Urinary bladder (tissue), 4 donors: ENCODE measurements around the gene MYRF. TPM values are rescaled to one million over a fixed set of nuclear protein-coding genes. Genes with fewer than 3 reads are reported as not detected.

ENCODE experiments used
- DNase-seq: peaks from one replicate; pipeline ENCODE4 v3.0.0-alpha.2; 2015; ENCODE audit errors: extremely low spot score
- H3K27ac ChIP-seq: one replicate; pipeline ENCODE4 v1.5.1; 2013; ENCODE audit warnings: low read depth, mild to moderate bottlenecking, moderate library complexity
- H3K36me3 ChIP-seq: one replicate; pipeline ENCODE4 v1.6.1; 2013; ENCODE audit warnings: mild to moderate bottlenecking, moderate library complexity; ENCODE audit not compliant: insufficient read depth
- H3K4me1 ChIP-seq: one replicate; pipeline ENCODE4 v1.6.1; 2013; ENCODE audit warnings: mild to moderate bottlenecking, moderate library complexity; ENCODE audit not compliant: insufficient read depth
- H3K4me3 ChIP-seq: one replicate; pipeline ENCODE4 v1.5.1; 2013; ENCODE audit warnings: low read depth, low read length
- WGBS: extraction: QIAGEN DNeasy Blood & Tissue Kit; methylation state at CpG from one replicate; pipeline ENCODE4 v1.1.7; 2013; 5-methylcytosine and 5-hydroxymethylcytosine counted together
- polyA plus RNA-seq: library from polyadenylated mRNA; stranded (reverse); fragments of 200-250 nt; gene quantifications from one replicate; pipeline ENCODE4 v1.2.3, GENCODE V29; 2013
- total RNA-seq: library from RNA; depleted of rRNA; stranded (reverse); fragments of >200 nt; gene quantifications from one replicate; pipeline ENCODE4 v1.2.3, GENCODE V29; 2014
- donor health status: healthy with polysubstance abuse.
- donor health status: healthy.

MYRF gene
- total and polyA plus RNA-seq, 2 donors = 0.79 to 4.7 TPM

GRCh38 chr11:61762798-61763197 is 10.4 kb downstream of the MYRF start:
- no peaks in the 10 kb centered on the region for H3K4me1 ChIP-seq
- no peak for DNase-seq
- 18% methylated on average over 15 of the region's 15 CpGs for WGBS
- H3K4me3 ChIP-seq = no peak overlapping the region
- no peak overlapping the region for H3K27ac ChIP-seq
- no peaks in the 10 kb centered on the region for H3K36me3 ChIP-seq

GRCh38 chr11:61763930-61764605 is 11.6 kb downstream of the MYRF start:
- no peaks in the 10 kb centered on the region for H3K36me3 ChIP-seq
- no peak overlapping the region for H3K27ac ChIP-seq

GRCh38 chr11:61764606-61765260 is 12.3 kb downstream of the MYRF start:
- H3K4me3 ChIP-seq = no peak overlapping the region
- DNase-seq = no peak
- H3K4me1 ChIP-seq = no peaks in the 10 kb centered on the region
- 45% methylated on average over 22 of the region's 22 CpGs for WGBS
- no peak overlapping the region for H3K27ac ChIP-seq
- H3K36me3 ChIP-seq = no peaks in the 10 kb centered on the region

More at GRCh38 chr11:61763930-61764605, 11.6 kb downstream of the MYRF start:
- Histone ChIP-seq H3K4me1 (no peaks in the 10 kb centered on the region), H3K4me3 (no peak overlapping the region)
- DNase-seq = no peak
- WGBS = 68% methylated on average over 23 of the region's 23 CpGs

GRCh38 chr11:61765550-61766253 is 13.3 kb downstream of the MYRF start:
- no peaks in the 10 kb centered on the region for H3K4me1 ChIP-seq
- no peak overlapping the region for H3K27ac ChIP-seq
- DNase-seq = no peak
- 82% methylated on average over 26 of the region's 26 CpGs for WGBS
- no peak overlapping the region for H3K4me3 ChIP-seq
- H3K36me3 ChIP-seq = no peaks in the 10 kb centered on the region

- Histone ChIP-seq H3K27ac (no peak overlapping the region), H3K4me1 (no peaks in the 10 kb centered on the region), H3K4me3 (no peak overlapping the region), H3K36me3 (no peaks in the 10 kb centered on the region)
- 70% methylated on average over 13 of the region's 13 CpGs for WGBS
- no peak for DNase-seq
Observed at GRCh38 chr11:61766353-61766841, 14.0 kb downstream of the MYRF start.

- H3K4me3 ChIP-seq = no peak overlapping the region
- no peak for DNase-seq
- WGBS = 75% methylated on average over 11 of the region's 11 CpGs
- no peaks in the 10 kb centered on the region for H3K36me3 ChIP-seq
- no peak overlapping the region for H3K27ac ChIP-seq
- no peaks in the 10 kb centered on the region for H3K4me1 ChIP-seq
Observed at GRCh38 chr11:61768376-61769076, 16.1 kb downstream of the MYRF start.

- no peak for DNase-seq
- WGBS = 51% methylated on average over 33 of the region's 33 CpGs
- Histone ChIP-seq H3K27ac (no peak overlapping the region), H3K36me3 (no peaks in the 10 kb centered on the region), H3K4me3 (no peak overlapping the region), H3K4me1 (no peaks in the 10 kb centered on the region)
Observed at GRCh38 chr11:61769169-61769920, 16.9 kb downstream of the MYRF start.

GRCh38 chr11:61769946-61770683 is 17.7 kb downstream of the MYRF start:
- DNase-seq = no peak
- H3K27ac ChIP-seq = no peak overlapping the region
- no peaks in the 10 kb centered on the region for H3K36me3 ChIP-seq
- H3K4me3 ChIP-seq = no peak overlapping the region
- 84% methylated on average over 20 of the region's 20 CpGs for WGBS
- no peaks in the 10 kb centered on the region for H3K4me1 ChIP-seq

GRCh38 chr11:61771195-61771894 is 18.9 kb downstream of the MYRF start:
- H3K4me3 ChIP-seq = no peak overlapping the region
- no peaks in the 10 kb centered on the region for H3K36me3 ChIP-seq
- no peak for DNase-seq
- no peak overlapping the region for H3K27ac ChIP-seq
- WGBS = 85% methylated on average over 15 of the region's 15 CpGs
- no peaks in the 10 kb centered on the region for H3K4me1 ChIP-seq

- H3K4me1 ChIP-seq = no peaks in the 10 kb centered on the region
- H3K27ac ChIP-seq = no peak overlapping the region
- H3K36me3 ChIP-seq = no peaks in the 10 kb centered on the region
- DNase-seq = no peak
- no peak overlapping the region for H3K4me3 ChIP-seq
- WGBS = 51% methylated on average over 7 of the region's 7 CpGs
Observed at GRCh38 chr11:61771985-61772455, 19.6 kb downstream of the MYRF start.

- no peaks in the 10 kb centered on the region for H3K4me1 ChIP-seq
- H3K36me3 ChIP-seq = no peaks in the 10 kb centered on the region
- no peak overlapping the region for H3K27ac ChIP-seq
- no peak for DNase-seq
- H3K4me3 ChIP-seq = no peak overlapping the region
- 64% methylated on average over 10 of the region's 10 CpGs for WGBS
Observed at GRCh38 chr11:61773356-61773755, 20.9 kb downstream of the MYRF start.

GRCh38 chr11:61773809-61774208 is 21.4 kb downstream of the MYRF start:
- WGBS = 82% methylated on average over 18 of the region's 18 CpGs

More at GRCh38 chr11:61773809-61774208, 21.4 kb downstream of the MYRF start:
- no peaks in the 10 kb centered on the region for H3K4me1 ChIP-seq
- no peak for DNase-seq
- H3K4me3 ChIP-seq = no peak overlapping the region
- H3K36me3 ChIP-seq = no peaks in the 10 kb centered on the region
- no peak overlapping the region for H3K27ac ChIP-seq
